ENCODE data around the gene WDR72.
"Not testable (repeated sequence)": the region's sequence is repeated elsewhere in the genome, so short reads cannot be mapped to it uniquely, and the experiment has no call there.

WDR72 gene

DNA sequence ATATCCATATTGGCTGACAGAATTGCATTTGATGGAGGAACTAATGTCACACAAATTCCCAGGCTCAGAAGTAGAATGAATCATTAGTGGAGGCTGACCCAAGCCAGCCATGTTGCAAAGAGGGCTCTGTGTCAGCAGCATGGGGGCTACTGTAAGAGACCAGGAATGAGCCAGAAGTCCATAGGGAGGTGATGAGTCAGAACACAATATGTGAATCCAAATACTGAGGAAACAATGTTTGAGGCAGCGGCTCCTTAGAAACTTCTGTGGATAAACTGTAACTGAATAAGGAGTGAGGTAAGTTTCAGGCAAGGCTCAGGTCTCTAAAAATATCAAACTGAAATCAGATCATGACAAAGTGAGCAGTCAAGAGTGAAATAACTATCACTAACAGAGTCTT lies 170.7 kb downstream of the WDR72 start:
- no peak for DNase-seq

DNA sequence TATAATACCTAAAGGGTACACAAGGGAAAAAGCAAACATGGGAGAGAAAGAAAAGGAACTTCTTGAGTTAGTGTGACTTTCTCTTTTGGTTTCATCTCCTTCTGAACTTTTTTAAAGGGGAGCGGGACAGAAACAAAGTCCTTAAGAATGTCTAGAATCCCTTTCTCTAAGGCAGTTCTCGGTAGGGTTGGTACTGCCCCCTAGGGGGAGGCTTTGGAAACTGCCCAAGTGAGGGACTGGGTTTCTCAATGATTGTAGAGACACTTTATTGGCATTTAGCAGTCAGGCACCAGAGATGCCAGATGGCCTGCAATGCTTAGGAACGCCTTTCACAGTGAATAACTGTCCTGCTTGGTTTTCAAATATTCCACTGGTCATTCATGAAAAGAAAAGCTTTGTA lies 172.7 kb downstream of the WDR72 start:
- peak; percentile 50 for DNase-seq

DNA sequence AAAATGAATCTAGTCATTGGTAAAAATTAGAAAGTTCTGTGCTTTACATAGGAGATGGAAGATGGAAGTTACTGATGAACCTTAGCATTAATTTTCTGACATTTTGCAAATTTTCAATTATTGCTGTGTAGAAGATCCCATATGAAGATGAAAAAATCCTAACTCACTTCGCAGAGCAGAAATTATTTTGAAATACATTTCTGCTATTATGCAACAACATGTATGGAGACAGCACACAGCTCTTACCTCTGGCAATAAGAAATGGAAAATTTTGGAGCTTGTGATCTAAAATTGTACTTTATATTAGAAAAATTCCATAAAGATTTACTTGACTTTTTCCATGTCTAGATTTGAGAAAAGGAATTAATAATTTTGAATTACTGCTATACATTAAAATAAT lies 177.9 kb downstream of the WDR72 start:
- DNase-seq = no peak

DNA sequence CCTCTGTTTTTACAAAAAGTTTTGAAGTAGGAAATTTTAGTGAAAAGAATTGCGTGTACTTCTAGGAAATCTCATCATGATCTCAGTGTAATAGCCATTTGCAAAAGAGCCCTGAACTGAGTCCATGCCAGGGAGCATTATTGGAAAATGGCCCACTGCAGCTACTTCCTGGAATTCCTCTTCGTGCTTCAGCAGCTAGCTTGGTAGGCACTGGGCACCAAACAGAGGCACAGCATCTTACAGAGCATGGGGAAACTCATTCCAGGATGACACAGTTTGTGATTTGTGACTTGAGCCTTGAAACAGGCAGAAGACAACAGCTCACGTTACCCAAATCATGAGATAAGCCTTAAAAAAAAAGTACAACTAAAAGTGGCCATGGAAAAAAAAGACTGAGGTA lies 179.1 kb downstream of the WDR72 start:
- no peak for DNase-seq

DNA sequence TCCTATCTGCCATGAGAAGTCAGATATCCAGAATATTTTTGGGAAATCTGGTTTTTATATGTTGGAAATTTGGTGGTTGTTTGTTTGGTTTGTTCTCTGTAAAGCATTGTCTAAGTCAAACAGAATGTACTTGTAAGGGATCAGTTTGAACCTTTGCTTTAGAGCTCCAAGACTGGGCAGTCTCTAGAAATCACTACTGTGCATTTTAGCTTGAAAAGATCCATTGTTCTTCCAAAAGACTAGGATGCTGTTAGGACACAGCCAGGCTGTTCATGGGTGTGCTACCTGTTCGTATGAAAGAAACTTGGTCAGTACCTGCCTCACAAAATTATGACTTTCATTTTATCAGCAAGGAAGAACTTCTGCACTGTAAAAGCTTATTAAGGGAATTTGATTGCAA lies 182.6 kb downstream of the WDR72 start:
- no peak for DNase-seq

DNA sequence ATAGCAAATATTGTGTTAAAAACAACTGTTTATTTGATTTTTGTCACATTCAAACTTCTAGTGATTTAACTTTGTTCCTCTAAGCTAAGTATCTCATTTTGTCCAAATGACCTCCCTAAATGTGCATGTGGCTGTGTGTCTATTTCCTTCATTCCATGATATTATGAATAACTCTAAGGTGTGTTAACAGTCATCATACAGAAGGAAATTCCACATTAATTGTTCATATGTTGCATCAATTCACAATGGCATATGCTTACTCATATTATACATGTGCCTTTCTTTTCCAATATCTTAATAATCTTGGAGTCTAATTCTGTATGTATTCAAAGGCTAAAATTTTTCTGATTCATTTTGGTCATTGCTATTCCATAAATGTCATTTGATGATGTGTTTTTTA lies 186.4 kb downstream of the WDR72 start:
- no peak for DNase-seq

DNA sequence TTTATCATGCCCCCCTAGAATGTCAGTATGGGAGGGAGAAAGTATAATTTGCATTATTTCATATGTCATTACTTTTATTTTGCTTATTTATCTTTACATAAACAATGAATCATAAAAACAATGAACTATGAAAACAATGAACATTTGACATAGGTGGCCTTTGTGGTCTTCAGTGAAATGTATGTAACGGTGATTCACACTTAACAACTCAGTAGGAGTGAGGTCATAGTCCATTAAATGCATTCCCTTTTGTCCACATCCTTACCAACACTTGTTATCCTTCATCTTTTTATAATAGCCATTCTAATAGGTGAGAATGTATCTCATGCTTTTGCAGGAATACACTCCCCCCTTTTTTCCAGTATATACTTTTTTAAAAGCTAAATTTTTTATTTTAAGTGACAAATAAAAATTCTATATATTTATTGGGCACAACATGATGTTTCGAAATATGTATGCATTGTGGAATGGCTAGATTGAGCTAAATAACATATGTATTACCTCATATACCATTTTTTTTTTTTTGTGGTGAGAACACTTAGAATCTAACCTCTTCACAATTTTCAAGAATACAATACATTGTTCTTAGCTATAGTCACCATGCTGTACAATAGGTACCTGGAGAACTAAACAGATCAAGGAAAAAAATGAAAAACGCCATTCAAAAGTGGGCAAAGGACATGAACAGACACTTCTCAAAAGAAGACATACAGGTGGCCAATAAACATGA lies 189.5 kb downstream of the WDR72 start:
- no peak for DNase-seq

DNA sequence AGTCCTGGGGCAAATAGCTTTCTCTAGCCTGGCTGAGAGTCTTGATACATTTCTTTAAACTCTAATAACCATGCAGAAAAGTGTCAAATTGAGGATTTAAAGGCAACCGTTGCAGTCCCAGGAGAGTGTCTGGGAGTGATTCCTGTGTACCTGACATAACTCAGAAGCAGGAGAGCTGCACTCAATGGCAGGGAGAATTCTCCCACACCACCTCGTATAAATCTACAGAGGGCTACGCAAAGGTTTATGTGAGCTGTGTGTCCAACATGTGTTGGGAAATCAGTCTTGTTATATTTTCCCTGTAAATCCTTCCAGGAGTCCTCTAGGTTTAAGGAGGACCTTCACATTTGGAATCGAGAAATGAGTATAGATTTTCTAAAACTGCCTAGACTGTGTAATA lies 192.6 kb downstream of the WDR72 start:
- DNase-seq = no peak

DNA sequence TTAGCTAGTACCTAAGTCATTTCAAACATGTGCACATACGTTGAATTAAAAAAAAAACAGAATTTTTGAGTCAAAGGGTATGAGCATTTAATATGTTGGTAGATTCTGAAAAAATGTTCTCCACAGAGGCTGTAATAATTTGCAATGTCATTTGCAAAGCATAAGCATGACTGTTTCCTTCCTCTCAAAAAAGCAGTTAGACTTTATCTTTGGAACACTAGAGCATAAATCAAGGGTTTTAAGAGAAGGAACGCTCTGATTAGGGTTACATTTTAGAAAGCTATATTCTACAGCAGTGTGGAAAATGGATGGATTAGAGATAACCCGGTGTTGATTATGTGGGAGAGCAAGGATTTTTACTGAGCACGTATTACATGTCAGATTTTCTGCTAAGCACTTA lies 193.7 kb downstream of the WDR72 start:
- no peak for DNase-seq

DNA sequence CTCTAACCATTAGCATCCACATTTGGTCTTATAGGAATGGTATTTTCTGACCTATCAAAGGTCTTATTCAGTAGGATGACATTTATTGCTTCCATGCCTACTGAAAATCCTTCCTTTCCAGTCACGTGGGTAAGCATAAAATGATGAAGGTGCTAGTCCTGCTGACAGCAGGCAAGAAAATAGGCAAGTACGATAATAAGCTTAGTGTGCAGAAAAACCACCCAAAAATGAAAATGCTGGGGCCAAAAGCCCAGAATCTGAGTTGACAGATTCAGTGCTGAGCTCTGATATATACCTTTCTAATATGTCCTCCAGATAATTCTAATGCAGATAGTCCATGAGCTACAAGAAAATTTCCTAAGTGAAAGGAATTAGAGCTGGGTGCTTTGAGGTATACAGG lies 194.8 kb downstream of the WDR72 start:
- DNase-seq = no peak

DNA sequence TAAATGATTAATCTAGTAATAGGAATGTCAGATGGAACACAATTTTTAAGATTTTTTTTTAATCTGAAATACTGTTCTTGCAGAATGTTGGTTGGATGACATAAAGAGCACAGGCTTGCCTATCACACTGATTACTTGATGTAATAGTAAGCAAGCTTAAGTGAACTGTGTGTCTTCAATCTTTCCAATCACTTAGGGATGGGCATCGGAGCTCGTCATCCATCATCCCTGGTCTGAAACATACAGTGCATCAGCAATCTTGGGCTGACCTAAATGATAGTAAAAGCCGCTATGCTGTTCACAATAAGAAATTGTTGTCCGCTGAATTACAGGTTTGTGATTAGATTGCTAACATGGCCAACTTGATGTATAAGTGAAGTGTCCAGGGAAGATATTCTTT lies 195.8 kb downstream of the WDR72 start:
- no peak for DNase-seq

DNA sequence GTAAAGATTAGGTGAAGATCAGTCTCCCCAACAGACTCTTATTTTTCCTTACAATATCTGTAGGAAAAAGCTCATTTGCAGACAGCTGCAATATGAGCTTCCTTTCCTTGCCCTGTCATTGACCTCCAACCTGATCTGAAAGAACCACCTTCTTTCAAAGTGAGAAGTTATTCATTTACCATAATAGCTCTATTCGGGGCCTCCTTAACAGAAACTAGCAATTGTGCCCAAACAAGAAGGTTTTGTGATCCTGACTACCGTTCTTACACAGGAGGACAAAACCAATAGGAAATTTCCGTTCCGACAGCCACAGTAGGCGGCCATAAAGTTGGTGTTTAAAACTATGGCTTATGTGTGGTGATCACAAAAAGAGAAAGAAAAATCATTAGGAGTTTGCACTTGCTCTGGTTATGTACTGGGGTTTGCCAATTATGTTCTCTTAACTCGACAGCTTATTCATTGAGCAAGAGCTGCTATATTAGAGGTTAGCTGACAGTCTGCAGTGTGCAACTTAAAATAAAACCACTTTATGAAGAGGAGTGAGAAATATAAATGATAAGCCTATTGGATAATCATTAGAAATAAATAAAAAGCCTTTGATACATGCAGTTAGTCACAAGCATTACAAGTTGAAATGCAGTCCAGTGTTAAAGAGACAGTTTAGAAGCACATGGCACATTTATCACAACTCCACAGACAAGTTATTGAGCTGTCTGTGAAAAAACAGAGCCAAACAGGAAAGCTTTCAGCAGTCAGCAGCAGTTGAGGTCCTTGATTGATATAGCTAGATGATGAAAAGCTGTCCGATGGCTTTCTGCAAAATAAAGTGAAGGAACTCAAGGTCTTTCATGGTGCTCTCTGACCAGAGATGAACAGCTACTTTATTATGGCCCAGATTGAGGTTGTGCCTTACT lies 199.8 kb downstream of the WDR72 start:
- no peak for DNase-seq

DNA sequence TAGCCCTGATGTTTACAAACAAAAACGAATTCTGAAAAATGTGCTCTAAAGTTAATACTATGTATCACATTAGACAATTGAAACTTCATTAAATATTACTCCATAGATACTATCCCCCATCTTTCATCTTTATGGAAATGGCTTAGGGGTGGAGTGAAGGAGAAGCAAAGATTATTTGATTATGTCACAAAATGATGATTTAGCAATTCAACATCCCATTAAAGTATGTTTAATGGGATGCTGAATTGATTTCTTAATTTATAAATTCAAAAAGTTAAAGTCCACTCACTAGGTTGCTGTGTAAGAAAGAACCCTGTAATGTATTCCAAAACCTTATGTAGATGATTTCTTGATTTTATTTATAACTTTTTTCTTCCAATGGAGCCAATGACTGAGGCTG lies 201.1 kb downstream of the WDR72 start:
- DNase-seq = no peak

DNA sequence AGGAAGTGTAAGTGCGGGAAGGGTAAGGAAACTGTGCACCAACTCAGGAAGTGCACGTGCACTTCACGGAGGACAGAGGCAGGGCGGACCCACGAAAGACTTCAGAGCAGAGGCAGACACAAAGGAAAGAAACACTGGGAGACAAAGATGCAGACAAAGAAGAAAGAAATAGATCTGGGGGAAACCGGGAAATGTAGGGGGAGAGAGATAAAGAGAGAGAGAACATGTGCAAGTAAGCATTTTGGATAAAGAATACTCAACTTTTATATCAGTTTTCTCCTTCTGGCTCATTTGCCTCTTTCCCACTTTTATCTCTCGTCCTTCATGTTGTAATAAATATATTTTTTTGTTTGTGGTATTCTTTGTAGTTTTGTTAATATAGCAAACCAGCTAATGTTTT lies 204.2 kb downstream of the WDR72 start:
- no peak for DNase-seq

DNA sequence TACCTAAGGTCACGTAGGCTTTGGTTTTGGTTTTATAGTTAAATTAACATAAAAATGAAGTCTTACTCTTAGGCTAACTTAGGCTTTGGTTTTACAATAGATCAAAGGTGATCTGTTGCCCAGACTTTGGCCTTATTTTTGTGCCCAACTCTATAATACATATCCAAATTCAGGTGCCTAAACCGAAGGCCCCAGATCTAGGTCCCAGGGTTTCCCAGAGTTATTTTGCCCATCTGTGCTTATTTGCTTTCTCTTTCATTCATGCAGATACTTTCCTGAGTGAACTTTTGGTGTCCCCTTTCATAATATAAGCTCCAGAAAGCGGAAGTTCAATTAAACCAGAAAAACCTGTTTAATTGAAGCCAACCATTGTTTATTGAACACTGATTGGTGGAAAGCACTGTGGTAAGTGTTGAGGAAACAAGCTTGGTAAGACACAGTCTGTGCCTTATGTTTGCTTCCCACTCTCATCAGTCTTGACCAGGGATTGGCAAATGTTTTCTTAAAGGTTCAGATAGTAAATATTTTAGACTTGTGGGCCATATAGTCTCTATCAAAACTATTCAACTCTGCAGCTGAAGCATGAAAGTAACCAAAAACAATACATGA lies 209.7 kb downstream of the WDR72 start:
- DNase-seq = peak; percentile 42

DNA sequence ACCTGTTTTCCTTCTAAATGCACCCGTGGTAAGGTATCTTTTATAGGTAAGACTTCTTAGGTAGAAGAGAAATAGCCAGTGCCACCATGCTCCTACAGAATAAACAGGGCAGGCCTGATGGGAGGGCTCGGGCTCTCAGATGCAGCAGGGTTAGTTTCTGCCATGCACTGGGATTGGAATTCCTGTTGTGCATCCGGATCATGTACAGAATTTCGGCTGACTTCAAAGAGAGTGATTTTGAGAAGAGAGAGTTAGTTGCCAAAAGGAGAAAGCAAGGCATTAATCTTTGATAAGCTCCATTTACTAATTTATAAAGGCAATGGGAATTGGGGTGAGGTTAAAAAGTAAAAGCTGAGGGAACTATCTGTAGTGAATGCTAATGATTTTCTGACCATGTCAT lies 211.2 kb downstream of the WDR72 start:
- no peak for DNase-seq

DNA sequence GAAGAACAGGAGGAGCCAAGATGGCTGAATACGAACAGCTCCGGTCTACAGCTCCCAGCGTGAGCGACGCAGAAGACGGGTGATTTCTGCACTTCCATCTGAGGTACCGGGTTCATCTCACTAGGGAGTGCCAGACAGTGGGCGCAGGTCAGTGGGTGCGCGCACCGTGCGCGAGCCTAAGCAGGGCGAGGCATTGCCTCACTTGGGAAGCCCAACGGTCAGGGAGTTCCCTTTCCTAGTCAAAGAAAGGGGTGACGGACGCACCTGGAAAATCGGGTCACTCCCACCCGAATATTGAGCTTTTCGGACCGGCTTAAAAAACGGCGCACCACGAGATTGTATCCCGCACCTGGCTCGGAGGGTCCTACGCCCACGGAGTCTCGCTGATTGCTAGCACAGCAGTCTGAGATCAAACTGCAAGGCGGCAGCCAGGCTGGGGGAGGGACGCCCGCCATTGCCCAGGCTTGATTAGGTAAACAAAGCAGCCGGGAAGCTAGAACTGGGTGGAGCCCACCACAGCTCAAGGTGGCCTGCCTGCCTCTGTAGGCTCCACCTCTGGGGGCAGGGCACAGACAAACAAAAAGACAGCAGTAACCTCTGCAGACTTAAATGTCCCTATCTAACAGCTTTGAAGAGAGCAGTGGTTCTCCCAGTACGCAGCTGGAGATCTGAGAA lies 218.7 kb downstream of the WDR72 start:
- not testable (repeated sequence) for DNase-seq

DNA sequence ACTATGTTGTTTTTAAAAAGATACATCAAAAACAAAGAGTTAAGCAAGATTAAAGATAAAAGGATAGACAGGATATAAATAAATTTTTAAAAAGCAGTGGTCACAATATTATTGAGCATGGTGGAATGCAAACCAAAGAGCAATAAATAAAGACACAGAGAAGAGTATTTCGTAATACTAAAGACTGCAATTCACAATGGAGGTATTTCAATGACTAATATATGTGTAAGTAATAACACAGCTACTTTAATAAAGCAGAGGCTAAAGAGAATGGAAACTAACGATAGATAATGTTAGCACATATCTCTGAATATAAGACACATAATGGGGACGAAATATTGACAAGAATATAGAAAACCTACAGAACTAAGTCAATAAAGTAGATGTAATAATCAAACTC lies 219.6 kb downstream of the WDR72 start:
- no peak for DNase-seq

DNA sequence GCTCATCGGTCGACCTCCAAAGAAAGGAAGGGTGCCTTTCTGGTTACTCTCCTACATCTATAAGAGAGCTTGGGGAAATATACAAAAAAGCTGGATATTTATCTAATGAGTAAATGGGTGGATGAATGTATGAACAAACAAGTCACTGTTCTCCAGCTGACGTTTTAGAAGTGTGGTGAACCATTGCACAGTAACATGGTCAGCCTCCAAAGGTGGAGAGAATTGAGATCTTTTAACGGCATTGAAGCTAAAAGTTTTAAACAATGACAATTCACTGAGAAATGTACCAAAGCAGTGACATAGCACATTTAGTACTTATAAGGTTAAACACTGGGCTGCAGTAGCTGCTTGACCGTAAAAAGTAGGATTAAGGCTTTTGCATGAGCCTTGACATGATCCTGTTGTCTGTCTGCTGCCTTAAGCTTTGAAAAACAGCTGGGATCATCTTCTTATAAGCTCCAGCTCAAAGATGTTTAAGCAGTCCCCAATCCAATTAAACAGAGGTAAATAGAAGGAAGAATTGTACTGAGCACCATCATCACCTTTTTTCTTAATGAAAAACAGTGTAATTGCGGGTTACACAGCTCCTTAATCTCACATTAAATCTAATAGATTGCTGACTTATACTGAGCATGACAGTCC lies 222.9 kb downstream of the WDR72 start:
- no peak for DNase-seq

DNA sequence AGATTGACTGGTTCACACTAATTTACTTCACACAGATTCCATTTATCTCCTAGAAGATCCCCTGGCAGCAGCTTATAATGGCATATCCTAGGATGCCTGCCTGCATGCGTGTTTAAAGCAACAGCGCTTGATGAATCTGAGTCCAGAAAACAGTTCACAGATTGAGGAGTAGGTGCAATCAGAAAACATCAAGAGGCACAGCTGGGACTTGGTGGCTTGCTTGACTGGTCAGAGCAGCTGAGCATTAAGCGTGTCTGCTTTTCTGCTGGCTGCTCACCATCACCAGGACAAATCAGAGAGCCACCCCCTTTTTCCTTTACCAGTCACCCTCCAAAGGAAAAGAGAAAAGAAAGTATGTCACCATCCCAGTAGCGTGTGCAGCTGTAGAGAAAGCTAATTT lies 223.6 kb downstream of the WDR72 start:
- no peak for DNase-seq

DNA sequence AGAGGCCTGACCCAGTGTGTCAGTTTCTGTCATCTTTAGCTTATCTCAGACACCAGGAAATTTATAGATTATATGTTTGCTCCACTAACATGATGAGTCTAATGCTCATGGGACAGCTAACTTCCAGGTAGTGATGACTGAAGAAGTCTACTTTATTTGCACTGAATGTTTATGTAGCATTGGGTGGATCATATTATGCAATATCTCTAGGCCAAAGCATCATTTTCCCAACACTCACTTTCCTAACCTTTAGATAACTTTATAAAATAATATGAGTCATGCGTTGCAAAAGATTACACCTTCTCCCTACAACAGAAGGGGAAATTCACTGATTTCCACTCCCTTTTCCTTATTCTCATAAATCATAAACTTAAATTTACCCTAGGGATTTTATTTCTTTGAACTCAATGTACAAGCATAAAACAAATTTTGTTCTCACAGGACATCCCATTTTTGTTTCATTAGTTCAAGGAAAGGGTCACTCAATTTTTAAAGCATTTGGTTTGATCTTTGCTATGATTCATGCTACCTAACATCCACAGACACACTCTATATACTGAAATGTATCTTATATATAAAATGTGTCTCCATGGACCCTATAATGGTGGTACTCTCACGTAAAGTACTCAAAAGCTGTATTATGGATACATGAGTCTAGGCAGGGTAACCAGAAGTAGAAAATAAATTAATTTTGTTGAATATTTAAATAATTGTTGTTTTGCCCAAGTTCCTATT lies 225.2 kb downstream of the WDR72 start:
- no peak for DNase-seq

DNA sequence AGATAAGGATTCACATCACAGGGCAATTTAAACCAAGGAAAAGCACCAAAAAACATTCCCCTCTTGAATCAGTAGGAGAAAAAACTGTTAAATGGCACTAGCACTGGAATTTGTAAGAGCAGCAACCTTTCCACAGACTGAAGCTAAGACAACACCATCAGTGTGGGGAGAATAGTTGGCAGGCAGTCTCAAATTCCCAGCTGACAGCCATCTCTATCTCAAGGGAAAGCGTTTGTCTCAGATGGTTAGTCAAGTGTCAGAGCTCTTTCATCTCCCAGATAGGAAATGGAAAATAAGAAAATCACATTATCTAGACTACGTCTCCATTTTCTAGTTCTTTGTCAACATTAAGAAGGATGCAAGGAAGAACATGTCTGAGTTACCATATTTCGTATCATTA lies 228.7 kb downstream of the WDR72 start:
- DNase-seq = no peak
